Neural crest cell (in vitro differentiated cells): ENCODE data around the gene NMNAT3. TPM values are rescaled to one million over a fixed set of nuclear protein-coding genes. Genes with fewer than 3 reads are reported as not detected.
A peak's percentile ranks its signal among the peaks of the same experiment; 100 is the strongest.

Experiments used
- DNase-seq: peaks from one replicate; pipeline ENCODE4 v3.0.0; 2021; ENCODE audit warnings: low read depth, mixed read lengths, low spot score
- H3K27ac Mint-ChIP-seq: one replicate; pipeline ENCODE4 v1.8.0; 2021; ENCODE audit warnings: mild to moderate bottlenecking, mixed read lengths; ENCODE audit not compliant: unreplicated experiment
- H3K27me3 Mint-ChIP-seq: 2 replicates; pipeline ENCODE4 v1.8.0; 2021; ENCODE audit warnings: low read depth, mild to moderate bottlenecking, mixed read lengths
- H3K36me3 Mint-ChIP-seq: 2 replicates; pipeline ENCODE4 v1.8.0; 2021; ENCODE audit warnings: low read depth, mild to moderate bottlenecking, mixed read lengths
- H3K4me1 Mint-ChIP-seq: 2 replicates; pipeline ENCODE4 v1.8.0; 2021; ENCODE audit warnings: mixed read lengths
- H3K4me3 Mint-ChIP-seq: one replicate; pipeline ENCODE4 v1.8.0; 2021; ENCODE audit warnings: mild to moderate bottlenecking, mixed read lengths
- H3K9me3 Mint-ChIP-seq: 2 replicates; pipeline ENCODE4 v1.8.0; 2021; ENCODE audit warnings: mixed read lengths
- CTCF ChIP-seq: fragments of 200-600 bp; sonication (generic); conservative IDR thresholded peaks from 2 replicates; pipeline ENCODE4 v1.5.0; 2021; ENCODE audit warnings: antibody characterized with exemption, mild to moderate bottlenecking
- long read RNA-seq: library from polyadenylated mRNA; unstranded; transcript quantifications from one replicate; pipeline ENCODE4 v2.0.0, GENCODE V29; 2020
- total RNA-seq: library from RNA; stranded (reverse); gene quantifications from 2 replicates; pipeline ENCODE4 v1.2.1, GENCODE V29; 2021

NMNAT3 gene
- 2.1 and 2.5 TPM in 2 replicates for total RNA-seq
- long read RNA-seq, partial matches to known transcripts: 0 of 1 reads
- long read RNA-seq, other reads (novel, unspliced or antisense): 1 of 1 reads

GRCh38 chr3:139677388-139678155 is at the start of gene NMNAT3:
Gene NMNAT3, minus strand, starts transcription at chr3:139677972. Its CDS starts 50,248 bp downstream, at chr3:139627724.
- no peak for TF ChIP-seq CTCF
- Mint-ChIP-seq H3K36me3 (no peaks in the 10 kb centered on the region), H3K9me3 (no peaks in the 10 kb centered on the region), H3K4me3 (peak within 1 kb of the TSS; percentile 84), H3K27me3 (peaks cover 34% of the 10 kb centered on the region), H3K4me1 (peaks cover 14% of the 10 kb centered on the region), H3K27ac (no peak within 1 kb of the TSS)
- DNase-seq: peak; percentile 74

GRCh38 chr3:139721370-139721769 is 43.6 kb upstream of the NMNAT3 start:
- no peak overlapping the region for H3K4me3 Mint-ChIP-seq
- peaks cover 14% of the 10 kb centered on the region for H3K27me3 Mint-ChIP-seq
- H3K4me1 Mint-ChIP-seq: no peaks in the 10 kb centered on the region
- H3K27ac Mint-ChIP-seq: no peak overlapping the region
- no peaks in the 10 kb centered on the region for H3K36me3 Mint-ChIP-seq
- no peaks in the 10 kb centered on the region for H3K9me3 Mint-ChIP-seq
- DNase-seq: no peak
- no peak for TF ChIP-seq CTCF

- DNase-seq: peak; percentile 26
- H3K27me3 Mint-ChIP-seq: peaks cover 17% of the 10 kb centered on the region
- no peak overlapping the region for H3K4me3 Mint-ChIP-seq
- H3K36me3 Mint-ChIP-seq: no peaks in the 10 kb centered on the region
- no peaks in the 10 kb centered on the region for H3K9me3 Mint-ChIP-seq
- H3K4me1 Mint-ChIP-seq: no peaks in the 10 kb centered on the region
- TF ChIP-seq CTCF: peak; percentile 58
- no peak overlapping the region for H3K27ac Mint-ChIP-seq
These were observed 40.6 kb upstream of the NMNAT3 start for GRCh38 chr3:139718415-139718814.

GRCh38 chr3:139716908-139717485 is 39.2 kb upstream of the NMNAT3 start:
- H3K27ac Mint-ChIP-seq: no peak overlapping the region
- no peak for DNase-seq
- H3K36me3 Mint-ChIP-seq: no peaks in the 10 kb centered on the region
- no peaks in the 10 kb centered on the region for H3K4me1 Mint-ChIP-seq
- no peak for TF ChIP-seq CTCF
- peaks cover 12% of the 10 kb centered on the region for H3K27me3 Mint-ChIP-seq
- no peaks in the 10 kb centered on the region for H3K9me3 Mint-ChIP-seq
- no peak overlapping the region for H3K4me3 Mint-ChIP-seq

- Mint-ChIP-seq H3K27me3 (peaks cover 13% of the 10 kb centered on the region), H3K36me3 (no peaks in the 10 kb centered on the region)
These were observed 38.1 kb upstream of the NMNAT3 start for GRCh38 chr3:139715743-139716360.

More at GRCh38 chr3:139715743-139716360, 38.1 kb upstream of the NMNAT3 start:
- Mint-ChIP-seq H3K4me1 (no peaks in the 10 kb centered on the region), H3K9me3 (no peaks in the 10 kb centered on the region), H3K27ac (no peak overlapping the region), H3K4me3 (no peak overlapping the region)
- DNase-seq: no peak
- no peak for TF ChIP-seq CTCF
